HG03457 (cell line): Measurements from ENCODE around the gene OR2AJ1.

ENCODE experiments used
- ATAC-seq: cut with Tn5 transposase; IDR thresholded peaks from one replicate; pipeline ENCODE4 v1.9.1; 2021; ENCODE audit warnings: moderate number of reproducible peaks; ENCODE audit not compliant: unreplicated experiment

OR2AJ1 gene

GRCh38 chr1:247953408-247953807, 28.7 kb downstream of the OR2AJ1 start:
- ATAC-seq = no peak

DNA sequence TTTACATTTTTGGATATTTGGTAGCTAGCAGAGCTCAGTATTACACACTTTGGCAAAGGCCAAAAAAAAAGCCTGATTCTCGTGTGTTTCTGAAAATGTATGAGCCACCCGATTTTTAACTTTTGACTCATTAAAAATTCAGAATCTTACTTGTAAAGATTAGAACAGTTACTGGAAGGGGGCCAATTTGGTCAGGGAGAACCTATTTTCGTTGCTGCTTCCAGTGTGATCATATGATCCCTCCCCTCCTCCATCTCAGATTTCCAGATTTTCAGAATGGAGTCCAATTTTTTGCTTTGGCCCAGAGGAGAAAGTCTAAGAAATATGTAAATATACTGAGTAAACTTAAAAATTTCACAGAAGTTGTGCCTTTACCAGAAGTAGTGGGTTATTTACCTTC, 37.1 kb downstream of the OR2AJ1 start:
- no peak for ATAC-seq

- no peak for ATAC-seq
Observed at GRCh38 chr1:247962911-247963588, 38.4 kb downstream of the OR2AJ1 start.

- no peak for ATAC-seq
Observed at GRCh38 chr1:247964933-247965332, 40.2 kb downstream of the OR2AJ1 start, which contains the start of gene OR2AK2. OR2AK2 (plus strand) TSS chr1:247965233; CDS start chr1:247965377, 144 bp downstream.

GRCh38 chr1:247966532-247967204, 42.0 kb downstream of the OR2AJ1 start:
- peak; percentile 92 for ATAC-seq
